Nucleus accumbens (tissue), 56 donors: ENCODE data around the gene HPGDS.
"Not testable (repeated sequence)": the region's sequence is repeated elsewhere in the genome, so short reads cannot be mapped to it uniquely, and the experiment has no call there.

Source experiments
- DNase-seq, 56 donors: peaks; one replicate each; lab custom pipeline; 2025; lab: John Stamatoyannopoulos, UW

The HPGDS gene

GRCh38 chr4:94332983-94333590 is 9.5 kb downstream of the HPGDS start:
- DNase-seq, result no peak

GRCh38 chr4:94329933-94330332 is 12.7 kb downstream of the HPGDS start:
- no peak for DNase-seq

- no peak for DNase-seq
Observed at GRCh38 chr4:94325835-94326234, 16.8 kb downstream of the HPGDS start.

- DNase-seq, result not testable (repeated sequence)
Observed at GRCh38 chr4:94319927-94320326, 22.7 kb downstream of the HPGDS start.

GRCh38 chr4:94307231-94307871 is 35.3 kb downstream of the HPGDS start:
- DNase-seq, result no peak

- DNase-seq, result no peak
Observed at GRCh38 chr4:94306713-94307112, 35.9 kb downstream of the HPGDS start.

- DNase-seq, result no peak
Observed at GRCh38 chr4:94305466-94306225, 37.0 kb downstream of the HPGDS start.

GRCh38 chr4:94304365-94304971 is 38.2 kb downstream of the HPGDS start:
- peak in 1 of 56 donors; percentile 2 for DNase-seq

- DNase-seq, result no peak
Observed at GRCh38 chr4:94302191-94302590, 40.4 kb downstream of the HPGDS start.

- DNase-seq, result no peak
Observed at GRCh38 chr4:94298725-94299252, 43.8 kb downstream of the HPGDS start.

- DNase-seq, result not testable (repeated sequence)
Observed at GRCh38 chr4:94295473-94295872, 47.2 kb downstream of the HPGDS start.

- DNase-seq, result not testable (repeated sequence)
Observed at GRCh38 chr4:94293981-94294380, 48.7 kb downstream of the HPGDS start.

GRCh38 chr4:94290245-94290644 is 52.4 kb downstream of the HPGDS start:
- DNase-seq, result no peak

GRCh38 chr4:94285666-94286065 is 57.0 kb downstream of the HPGDS start:
- DNase-seq, result peak in 2 of 56 donors; percentile 8 to 10

- DNase-seq, result no peak
Observed at GRCh38 chr4:94284889-94285288, 57.7 kb downstream of the HPGDS start.

GRCh38 chr4:94278781-94279180 is 63.9 kb downstream of the HPGDS start:
- no peak for DNase-seq

- DNase-seq, result no peak
Observed at GRCh38 chr4:94277534-94277933, 65.1 kb downstream of the HPGDS start.

- no peak for DNase-seq
Observed at GRCh38 chr4:94276204-94276603, 66.4 kb downstream of the HPGDS start.

GRCh38 chr4:94274912-94275311 is 67.7 kb downstream of the HPGDS start:
- DNase-seq, result no peak

GRCh38 chr4:94271248-94271647 is 71.4 kb downstream of the HPGDS start:
- DNase-seq, result no peak

- no peak for DNase-seq
Observed at GRCh38 chr4:94267037-94267436, 75.6 kb downstream of the HPGDS start.
